ENCODE data around the gene TTC9. TPM values are rescaled to one million over a fixed set of nuclear protein-coding genes. Genes with fewer than 3 reads are reported as not detected.

Gene TTC9
- total RNA-seq, 1 experiment from 2014 or later: 26.2 TPM

DNA sequence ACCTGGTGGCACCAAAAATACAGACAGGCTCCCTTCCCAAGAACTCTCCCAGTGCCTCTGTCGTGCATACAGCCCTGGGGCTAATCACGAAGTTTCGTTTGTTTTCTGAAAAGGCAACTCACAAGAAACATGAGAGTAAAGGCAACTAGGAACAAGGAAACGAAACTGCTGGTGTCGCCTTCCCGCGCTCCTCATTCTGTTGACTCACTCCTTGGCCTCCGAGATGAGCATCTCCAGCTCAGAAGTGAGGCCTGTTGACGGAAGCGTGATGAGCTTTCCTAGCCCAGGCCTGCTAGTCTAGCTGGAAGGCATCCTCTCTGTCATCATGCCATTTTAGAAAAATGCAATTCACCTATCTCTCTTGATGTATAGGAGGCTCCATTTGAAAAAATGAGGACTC, 50.5 kb downstream of the TTC9 start (continued):
- TF ChIP-seq, protein P1, sequence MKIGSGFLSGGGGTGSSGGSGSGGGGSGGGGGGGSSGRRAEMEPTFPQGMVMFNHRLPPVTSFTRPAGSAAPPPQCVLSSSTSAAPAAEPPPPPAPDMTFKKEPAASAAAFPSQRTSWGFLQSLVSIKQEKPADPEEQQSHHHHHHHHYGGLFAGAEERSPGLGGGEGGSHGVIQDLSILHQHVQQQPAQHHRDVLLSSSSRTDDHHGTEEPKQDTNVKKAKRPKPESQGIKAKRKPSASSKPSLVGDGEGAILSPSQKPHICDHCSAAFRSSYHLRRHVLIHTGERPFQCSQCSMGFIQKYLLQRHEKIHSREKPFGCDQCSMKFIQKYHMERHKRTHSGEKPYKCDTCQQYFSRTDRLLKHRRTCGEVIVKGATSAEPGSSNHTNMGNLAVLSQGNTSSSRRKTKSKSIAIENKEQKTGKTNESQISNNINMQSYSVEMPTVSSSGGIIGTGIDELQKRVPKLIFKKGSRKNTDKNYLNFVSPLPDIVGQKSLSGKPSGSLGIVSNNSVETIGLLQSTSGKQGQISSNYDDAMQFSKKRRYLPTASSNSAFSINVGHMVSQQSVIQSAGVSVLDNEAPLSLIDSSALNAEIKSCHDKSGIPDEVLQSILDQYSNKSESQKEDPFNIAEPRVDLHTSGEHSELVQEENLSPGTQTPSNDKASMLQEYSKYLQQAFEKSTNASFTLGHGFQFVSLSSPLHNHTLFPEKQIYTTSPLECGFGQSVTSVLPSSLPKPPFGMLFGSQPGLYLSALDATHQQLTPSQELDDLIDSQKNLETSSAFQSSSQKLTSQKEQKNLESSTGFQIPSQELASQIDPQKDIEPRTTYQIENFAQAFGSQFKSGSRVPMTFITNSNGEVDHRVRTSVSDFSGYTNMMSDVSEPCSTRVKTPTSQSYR (CRISPR knock-in tag; IDR thresholded peaks at IDR 0.05): no peak
- TF ChIP-seq GABPB1 (CRISPR knock-in tag; IDR thresholded peaks at IDR 0.05) (no peak), NFYB (CRISPR knock-in tag; conservative IDR thresholded peaks at IDR 0.05; ENCODE audit: low read depth) (no peak), MYBL2 (CRISPR knock-in tag; IDR thresholded peaks at IDR 0.05) (no peak), SMAD3 (CRISPR knock-in tag; IDR thresholded peaks at IDR 0.05; ENCODE audit: borderline replicate concordance) (no peak)

DNA sequence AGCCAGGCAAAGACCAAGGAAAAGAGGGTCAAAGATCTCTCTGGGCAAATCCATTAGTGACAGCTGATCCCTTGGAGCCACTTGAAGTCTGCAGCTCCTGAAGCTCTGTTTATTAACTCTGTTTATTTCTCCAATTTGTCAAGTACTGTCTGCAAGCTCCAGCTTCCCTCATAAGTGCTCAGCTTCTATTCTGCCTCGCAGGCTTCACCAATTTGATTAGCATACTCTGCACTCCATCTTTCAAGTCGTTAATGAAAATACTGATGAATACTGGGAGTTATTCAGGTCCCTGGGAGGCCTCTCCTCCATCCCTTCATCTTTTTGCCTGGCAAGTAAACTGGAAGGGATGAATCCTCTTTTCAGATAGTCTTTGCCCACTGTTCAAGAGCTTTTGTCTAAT, 54.3 kb downstream of the TTC9 start:
- Mint-ChIP-seq H3K4me3 (no peak overlapping the region), H3K9me3 (no peaks in the 10 kb centered on the region), H3K36me3 (no peaks in the 10 kb centered on the region), H3K27ac (no peak overlapping the region), H3K4me1 (peaks cover 20% of the 10 kb centered on the region), H3K27me3 (ENCODE audit: low read depth) (no peaks in the 10 kb centered on the region; the same call in none of the 2 replicates)
- TF ChIP-seq ZNF423 (CRISPR knock-in tag; IDR thresholded peaks at IDR 0.05) (no peak), MYBL2 (CRISPR knock-in tag; IDR thresholded peaks at IDR 0.05) (no peak), CREB1 (CRISPR knock-in tag; IDR thresholded peaks at IDR 0.05) (no peak)
- TF ChIP-seq, protein P1 (CRISPR knock-in tag; IDR thresholded peaks at IDR 0.05): no peak
- DNase-seq (ENCODE audit: low spot score) (no peak), ATAC-seq (no peak)
- POLR2A ChIA-PET: no interaction called here
- CTCF ChIA-PET: interaction anchor here (1.3 to 1.9 kb wide), 3 partner anchors 12 to 18 kb away, joined by 3 to 6 read pairs (median 4); no protein-coding TSS in a partner anchor

DNA sequence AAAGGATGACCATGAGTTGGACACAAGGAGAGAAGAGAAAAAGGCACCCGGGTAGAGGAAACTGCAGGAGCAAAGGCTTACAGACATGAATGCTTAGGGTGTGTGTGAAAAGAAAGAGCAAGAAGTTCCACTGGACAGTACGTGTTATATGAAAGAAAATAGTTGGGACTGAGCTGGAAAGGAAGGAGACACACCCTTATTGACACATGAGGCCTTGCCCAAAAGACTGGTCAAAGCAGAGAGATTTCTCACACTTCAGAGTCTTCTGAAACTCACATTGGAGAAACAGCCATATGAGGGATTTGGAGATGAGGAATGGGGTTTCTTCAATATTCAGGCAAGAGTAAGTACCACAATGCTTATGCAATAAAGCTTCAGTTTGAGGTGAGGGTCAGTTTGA, 56.0 kb downstream of the TTC9 start:
- no peaks in the 10 kb centered on the region for H3K9me3 Mint-ChIP-seq
- CTCF ChIA-PET: interaction anchor here (1.9 kb wide), 1 partner anchor 16 kb away, joined by 5 read pairs; no protein-coding TSS in a partner anchor
- TF ChIP-seq ESRRA (CRISPR knock-in tag; IDR thresholded peaks at IDR 0.05; ENCODE audit: borderline replicate concordance) (no peak), ZNF317 (CRISPR knock-in tag; IDR thresholded peaks at IDR 0.05; ENCODE audit: borderline replicate concordance, low read depth) (no peak), GTF2I (CRISPR knock-in tag; conservative IDR thresholded peaks at IDR 0.05) (no peak), KAT7 (CRISPR knock-in tag; IDR thresholded peaks at IDR 0.05; ENCODE audit: borderline replicate concordance) (no peak), MYBL2 (CRISPR knock-in tag; IDR thresholded peaks at IDR 0.05) (no peak), ZNF671 (CRISPR knock-in tag; IDR thresholded peaks at IDR 0.05) (no peak), NFE2L1 (CRISPR knock-in tag; IDR thresholded peaks at IDR 0.05) (no peak), NFATC4 (CRISPR knock-in tag; IDR thresholded peaks at IDR 0.05) (no peak), ZNF232 (CRISPR knock-in tag; IDR thresholded peaks at IDR 0.05) (no peak), ZNF416 (CRISPR knock-in tag; IDR thresholded peaks at IDR 0.05) (no peak), GABPB1 (CRISPR knock-in tag; IDR thresholded peaks at IDR 0.05) (no peak), SMAD3 (CRISPR knock-in tag; IDR thresholded peaks at IDR 0.05; ENCODE audit: borderline replicate concordance) (no peak), ZNF423 (CRISPR knock-in tag; IDR thresholded peaks at IDR 0.05) (no peak), ZNF396 (CRISPR knock-in tag; IDR thresholded peaks at IDR 0.05; ENCODE audit: borderline replicate concordance) (no peak)
- TF ChIP-seq, protein P2, sequence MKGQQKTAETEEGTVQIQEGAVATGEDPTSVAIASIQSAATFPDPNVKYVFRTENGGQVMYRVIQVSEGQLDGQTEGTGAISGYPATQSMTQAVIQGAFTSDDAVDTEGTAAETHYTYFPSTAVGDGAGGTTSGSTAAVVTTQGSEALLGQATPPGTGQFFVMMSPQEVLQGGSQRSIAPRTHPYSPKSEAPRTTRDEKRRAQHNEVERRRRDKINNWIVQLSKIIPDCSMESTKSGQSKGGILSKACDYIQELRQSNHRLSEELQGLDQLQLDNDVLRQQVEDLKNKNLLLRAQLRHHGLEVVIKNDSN (CRISPR knock-in tag; IDR thresholded peaks at IDR 0.05): no peak
- TF ChIP-seq, protein P3, sequence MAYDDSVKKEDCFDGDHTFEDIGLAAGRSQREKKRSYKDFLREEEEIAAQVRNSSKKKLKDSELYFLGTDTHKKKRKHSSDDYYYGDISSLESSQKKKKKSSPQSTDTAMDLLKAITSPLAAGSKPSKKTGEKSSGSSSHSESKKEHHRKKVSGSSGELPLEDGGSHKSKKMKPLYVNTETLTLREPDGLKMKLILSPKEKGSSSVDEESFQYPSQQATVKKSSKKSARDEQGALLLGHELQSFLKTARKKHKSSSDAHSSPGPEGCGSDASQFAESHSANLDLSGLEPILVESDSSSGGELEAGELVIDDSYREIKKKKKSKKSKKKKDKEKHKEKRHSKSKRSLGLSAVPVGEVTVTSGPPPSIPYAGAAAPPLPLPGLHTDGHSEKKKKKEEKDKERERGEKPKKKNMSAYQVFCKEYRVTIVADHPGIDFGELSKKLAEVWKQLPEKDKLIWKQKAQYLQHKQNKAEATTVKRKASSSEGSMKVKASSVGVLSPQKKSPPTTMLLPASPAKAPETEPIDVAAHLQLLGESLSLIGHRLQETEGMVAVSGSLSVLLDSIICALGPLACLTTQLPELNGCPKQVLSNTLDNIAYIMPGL (CRISPR knock-in tag; IDR thresholded peaks at IDR 0.05): no peak
- TF ChIP-seq, protein P1 (CRISPR knock-in tag; IDR thresholded peaks at IDR 0.05): no peak
- H3K27me3 Mint-ChIP-seq (ENCODE audit: low read depth): no peaks in the 10 kb centered on the region; the same call in none of the 2 replicates
- H3K4me1 Mint-ChIP-seq: peaks cover 23% of the 10 kb centered on the region
- no peak overlapping the region for H3K4me3 Mint-ChIP-seq
- POLR2A ChIA-PET: no interaction called here
- H3K27ac Mint-ChIP-seq: no peak overlapping the region
- H3K36me3 Mint-ChIP-seq: no peaks in the 10 kb centered on the region
- DNase-seq (ENCODE audit: low spot score): no peak
- ATAC-seq: no peak

Data from WTC11 (cell line).